Pulmonary artery endothelial cell (primary cell): ENCODE data around the gene SLC23A2. TPM values are rescaled to one million over a fixed set of nuclear protein-coding genes. Genes with fewer than 3 reads are reported as not detected.

Source experiments
- DNase-seq: peaks from one replicate; pipeline ENCODE4 v3.0.0-alpha.2; 2011; ENCODE audit warnings: low read depth, low spot score
- total RNA-seq: library from RNA; depleted of rRNA; stranded (reverse); fragments of >200 nt; gene quantifications from 2 replicates; pipeline ENCODE4 v1.2.3, GENCODE V29; 2014

Gene SLC23A2
- total RNA-seq, 1 donor from 2014 or later = 13.4 TPM

DNA sequence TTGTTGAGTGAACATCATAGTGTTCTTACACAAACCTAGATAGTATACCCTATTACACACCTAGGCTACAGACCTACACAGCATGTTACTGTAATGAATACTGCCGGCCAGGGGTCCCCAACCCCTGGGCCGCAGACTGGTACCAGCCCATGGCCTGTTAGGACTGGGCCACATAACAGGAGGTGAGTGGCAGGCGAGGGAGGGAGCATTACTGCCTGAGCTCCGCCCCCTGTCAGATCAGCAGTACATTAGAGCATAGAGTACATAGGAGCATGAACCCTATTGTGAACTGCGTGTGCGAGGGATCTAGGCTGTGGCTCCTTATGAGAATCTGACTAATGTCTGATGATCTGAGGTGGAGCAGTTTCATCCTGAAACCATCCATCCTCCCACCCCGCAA, 153.3 kb downstream of the SLC23A2 start:
- no peak for DNase-seq

DNA sequence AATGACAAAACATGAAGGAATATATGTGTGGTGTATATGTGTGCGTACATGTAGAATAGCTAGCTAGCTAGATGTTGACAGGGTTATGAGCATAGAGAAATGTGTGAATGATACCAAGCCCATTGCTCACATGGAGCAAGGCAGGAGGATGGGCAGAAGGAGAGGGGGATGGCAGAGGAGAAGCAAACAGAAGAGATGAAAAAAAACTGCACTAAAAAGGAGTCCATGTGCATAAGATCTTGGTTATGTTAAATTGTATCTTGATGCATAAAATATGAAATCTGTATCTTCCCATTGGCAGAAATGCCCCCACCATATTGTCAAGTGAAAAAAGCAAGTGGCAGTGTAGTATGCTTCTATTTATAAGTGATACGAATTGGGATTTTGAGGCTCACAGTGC, 154.5 kb downstream of the SLC23A2 start:
- DNase-seq = no peak

DNA sequence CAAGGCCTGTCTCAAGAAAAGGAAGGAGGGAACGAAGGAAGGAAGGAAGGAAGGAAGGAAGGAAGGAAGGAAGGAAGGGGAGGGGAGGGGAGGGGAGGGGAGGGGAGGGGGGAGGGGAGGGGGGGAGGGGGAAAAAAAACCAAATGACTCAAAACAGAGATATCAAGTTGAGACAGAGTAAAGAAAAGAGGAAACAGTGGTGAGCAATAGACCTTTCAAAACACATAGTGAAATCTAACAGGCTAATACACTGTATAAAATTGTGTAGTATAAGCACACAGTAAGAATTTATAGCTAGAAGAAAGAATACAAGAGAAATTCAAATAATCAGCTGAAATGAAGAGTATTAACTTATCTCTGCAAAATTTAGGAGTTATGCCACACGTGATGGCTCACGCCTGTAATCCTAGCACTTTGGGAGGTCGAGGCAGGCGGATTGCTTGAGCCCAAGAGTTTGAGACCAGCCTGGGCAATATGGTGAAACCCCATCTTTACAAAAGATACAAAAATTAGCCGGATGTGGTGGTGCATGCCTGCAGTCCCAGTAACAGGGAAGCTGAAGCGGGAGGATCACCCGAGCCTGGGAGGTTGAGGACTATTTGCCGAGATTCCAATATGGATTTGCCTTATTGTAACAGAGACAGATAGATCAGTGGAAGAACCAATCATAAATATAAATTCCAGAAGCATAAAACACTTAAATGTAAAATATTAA, 156.4 kb downstream of the SLC23A2 start:
- DNase-seq = no peak

DNA sequence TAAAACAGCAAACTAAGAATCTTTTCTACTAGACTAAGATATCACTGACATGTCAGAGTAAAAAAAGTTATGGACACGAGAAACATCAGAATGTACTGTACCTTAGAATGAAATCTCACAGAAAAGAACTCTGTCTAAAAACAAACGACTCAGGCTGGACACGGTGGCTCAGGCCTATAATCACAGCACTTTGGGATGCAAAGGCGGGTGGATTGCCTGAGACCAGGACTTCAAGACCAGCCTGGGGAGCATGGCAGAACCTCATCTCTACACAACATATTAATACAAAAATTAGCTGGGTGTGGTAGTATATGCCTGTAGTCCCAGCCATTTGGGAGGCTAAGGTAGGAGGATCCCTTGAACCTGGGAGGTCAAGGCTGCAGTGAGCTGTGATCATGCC, 157.0 kb downstream of the SLC23A2 start:
- no peak for DNase-seq

DNA sequence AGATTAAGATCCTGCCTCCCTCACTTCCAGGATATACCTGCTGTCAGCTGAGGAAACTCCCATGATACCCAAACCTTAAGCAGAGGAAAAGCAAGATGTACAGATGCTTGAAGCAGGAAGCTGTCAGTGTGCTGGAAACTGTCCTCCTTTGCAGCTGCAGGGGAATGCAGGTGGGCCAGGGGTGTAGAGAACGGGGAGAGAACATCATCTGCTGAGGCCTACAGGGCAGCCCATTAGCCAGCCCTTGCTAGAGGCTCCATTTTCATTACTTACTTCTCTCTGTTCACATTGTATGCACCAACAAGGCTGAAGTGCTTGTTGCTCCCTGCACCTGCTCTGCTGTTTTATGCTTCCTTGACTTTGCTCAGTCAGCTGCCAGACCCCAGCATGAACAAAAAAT, 160.5 kb downstream of the SLC23A2 start:
- no peak for DNase-seq

DNA sequence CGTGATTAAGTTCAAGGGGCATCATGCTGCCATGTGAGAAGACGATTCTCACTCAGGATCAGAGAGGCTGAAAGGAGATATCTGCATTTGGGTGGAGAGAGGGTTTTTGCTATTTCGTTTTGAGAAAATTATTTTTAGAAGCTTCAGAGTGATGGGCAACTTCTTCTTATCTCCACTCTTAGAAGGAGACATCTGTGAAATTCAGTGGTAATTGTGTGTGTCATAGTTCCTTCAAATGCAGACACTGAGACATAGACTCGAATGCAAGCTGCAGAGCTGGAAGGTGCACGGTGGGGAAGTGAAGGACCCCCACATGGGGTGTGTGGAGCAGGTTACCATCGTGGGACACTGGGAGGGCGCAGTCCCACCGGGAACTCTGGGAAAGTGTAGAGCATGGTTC, 162.8 kb downstream of the SLC23A2 start:
- no peak for DNase-seq

DNA sequence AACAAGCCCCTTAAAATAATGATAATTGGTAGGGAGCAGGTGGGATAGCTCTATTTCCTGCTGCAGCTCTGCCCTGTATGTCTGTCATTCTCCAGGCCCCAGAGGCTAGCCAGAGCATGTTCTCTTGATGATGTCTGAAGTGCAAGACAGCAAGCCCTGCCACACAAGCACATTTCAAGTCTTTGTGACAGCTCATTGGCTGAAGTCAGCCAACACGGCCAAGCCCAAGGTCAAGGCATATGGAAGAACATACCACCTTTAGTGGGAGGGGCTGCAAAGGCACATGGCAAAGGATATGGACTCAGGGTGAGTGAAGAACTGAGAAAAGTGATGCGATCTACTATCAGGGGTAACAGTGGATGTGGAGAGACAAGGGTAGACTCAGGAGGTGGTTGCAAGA, 163.6 kb downstream of the SLC23A2 start:
- DNase-seq = no peak

DNA sequence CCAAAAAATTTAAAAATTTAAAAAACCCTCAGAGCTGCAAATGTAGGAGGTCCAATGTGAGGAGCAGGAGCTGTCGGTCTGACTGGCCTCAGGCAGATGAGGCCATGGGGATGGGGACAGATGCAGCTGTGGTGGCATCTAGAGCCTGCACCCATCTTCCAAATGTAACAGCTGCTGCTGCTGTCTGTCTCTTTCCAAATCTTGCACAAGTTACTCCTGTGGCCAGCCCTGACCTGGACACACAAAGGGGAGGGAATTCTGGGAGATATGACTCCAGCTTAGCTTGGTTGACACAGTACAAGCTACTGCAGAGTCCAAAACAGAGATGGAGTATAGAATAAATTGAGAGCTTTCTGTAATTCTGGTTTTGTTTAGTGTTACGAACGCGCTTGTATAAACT, 164.4 kb downstream of the SLC23A2 start:
- no peak for DNase-seq

DNA sequence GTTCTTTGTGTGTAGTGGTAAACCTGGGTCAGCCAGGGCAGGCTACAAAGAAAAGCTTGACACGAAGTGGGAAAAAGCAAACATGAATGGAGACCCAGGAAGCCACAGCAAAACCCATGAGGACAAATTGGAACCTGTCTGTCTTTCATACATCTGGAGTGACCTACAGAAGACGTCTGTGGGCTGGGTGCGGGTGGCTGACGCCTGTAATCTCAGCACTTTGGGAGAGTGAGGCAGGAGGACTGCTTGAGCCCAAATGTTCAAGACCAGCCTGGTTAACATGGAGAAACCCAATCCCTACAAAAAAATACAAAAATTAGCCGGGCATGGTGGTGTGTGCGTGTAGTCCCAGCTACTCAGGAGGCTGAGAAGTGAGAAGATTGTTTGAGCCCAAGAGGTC, 164.8 kb downstream of the SLC23A2 start:
- DNase-seq = no peak

DNA sequence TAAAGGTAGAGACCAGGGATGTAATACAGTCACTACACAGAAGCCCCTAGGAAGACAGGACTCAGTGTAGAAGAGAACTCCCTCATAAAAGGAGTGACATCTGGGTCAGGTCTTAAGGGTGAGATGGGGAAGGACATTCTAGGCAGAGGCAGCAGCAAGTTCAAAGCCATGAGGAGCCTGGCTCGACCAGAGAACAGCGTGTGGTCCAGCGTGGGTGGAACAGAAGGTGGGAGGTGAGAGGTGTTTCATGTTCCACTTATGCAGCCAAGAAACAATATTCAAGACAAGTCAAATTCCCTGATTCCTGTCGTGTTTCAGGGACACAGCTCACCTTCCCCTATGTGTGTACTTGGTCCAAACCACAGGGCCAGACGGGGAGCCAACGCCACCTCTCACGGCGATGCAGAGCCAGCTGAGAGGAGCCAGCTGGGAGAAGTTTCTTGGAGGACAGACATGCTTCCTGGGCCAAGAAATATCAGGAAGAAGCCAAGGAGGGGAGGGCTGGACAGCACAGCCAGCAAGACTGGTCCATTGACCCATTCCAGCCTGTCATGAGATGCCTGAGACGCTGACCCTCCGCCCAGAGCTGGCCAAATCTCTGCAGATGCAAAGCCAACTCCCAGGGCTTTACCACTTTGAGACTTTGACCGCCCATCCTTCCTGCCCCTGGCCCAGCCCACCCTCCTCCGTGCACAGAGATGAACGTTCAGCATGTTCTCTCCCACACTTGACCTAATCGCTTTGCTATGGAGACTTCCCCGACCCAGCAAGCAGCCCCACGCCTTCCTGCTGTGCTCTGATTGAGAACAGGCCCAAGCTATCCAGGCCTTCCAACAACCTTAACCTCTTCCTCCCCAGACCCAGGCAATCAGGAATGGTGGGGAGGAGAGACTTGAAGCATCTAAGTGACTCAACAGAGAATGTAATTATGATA, 165.8 kb downstream of the SLC23A2 start:
- no peak for DNase-seq

DNA sequence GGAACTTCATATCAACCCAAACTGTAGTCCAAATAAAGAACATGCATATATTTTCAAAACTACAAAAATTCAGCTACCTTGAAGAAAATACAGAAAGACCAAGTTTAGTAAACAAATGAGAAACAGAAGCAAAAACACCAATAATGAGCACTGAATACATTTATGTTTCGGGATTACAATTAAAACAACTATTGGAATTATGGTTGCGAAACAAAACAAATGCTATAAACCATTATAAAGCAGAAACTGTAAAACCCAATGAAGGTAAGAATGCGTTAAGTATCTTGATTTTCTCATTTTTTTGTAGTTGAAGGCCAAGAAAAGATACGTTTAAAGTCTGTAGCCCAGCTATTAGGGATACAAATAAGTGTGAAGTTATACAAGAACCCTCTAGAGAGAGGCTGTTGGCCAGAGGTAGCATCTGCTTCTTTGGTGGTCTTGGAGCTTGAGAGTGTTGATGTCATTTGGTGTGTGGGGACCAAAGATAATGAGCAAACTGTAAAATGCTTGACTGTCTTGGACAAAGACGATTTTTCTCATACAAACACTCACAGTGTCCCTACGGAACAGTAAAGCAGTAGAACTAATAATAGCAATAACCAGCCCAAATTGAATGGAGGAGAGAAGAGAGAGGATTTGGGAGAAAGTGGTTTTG, 168.1 kb downstream of the SLC23A2 start:
- no peak for DNase-seq

DNA sequence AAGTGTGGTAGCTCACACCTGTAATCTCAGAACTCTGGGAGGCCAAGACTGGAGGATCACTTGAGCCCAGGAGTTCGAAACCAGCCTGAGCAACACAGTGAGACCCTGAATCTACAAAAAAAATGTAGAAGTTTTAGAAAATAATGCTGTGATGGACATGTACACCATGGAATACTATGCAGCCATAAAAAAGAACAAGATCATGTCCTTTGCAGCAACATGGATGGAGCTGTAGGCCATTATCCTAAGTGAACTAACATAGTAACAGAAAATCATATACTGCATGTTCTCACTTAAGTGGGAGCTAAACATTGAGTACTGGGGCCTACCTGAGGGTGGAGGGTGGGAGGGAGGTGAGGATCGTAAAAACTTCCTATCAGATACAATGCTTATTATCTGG, 168.8 kb downstream of the SLC23A2 start:
- DNase-seq = no peak

DNA sequence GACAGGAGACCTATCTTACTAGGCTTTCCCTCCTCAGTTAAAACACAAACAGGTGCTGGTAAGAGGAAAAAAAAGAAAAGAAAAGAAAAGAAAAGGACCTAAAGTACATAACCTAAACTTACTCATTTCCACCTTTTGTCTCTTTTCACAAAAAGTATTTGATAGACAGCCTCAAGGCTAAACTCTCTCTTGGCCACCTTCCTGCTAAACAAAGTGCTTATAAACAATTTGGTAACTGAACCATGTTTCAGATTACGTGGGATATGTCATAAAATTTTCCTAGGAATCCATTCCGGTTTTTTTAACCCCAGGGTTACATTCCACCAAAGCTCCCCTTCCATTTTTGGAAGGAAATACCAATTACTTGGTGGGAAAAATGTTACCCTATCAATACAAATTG, 170.6 kb downstream of the SLC23A2 start:
- peak; percentile 56 for DNase-seq

DNA sequence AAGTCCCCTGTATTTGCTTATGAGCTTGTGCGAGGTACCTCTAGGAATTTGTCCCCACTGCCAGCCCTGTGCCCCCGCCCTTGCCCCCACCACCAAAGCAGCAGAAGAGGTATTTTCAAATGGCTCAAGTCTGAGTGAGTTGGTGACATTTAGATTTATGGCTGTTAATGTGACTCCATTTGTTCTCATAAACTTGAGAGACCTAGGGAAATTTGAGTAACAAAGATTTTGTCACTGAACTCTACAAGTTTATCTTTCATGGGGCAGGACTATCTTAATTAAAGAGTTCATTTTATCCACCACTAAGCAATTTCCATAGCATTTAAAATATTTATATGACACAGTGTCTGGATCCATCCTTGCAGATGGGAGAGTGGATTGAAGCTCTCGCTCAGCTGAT, 171.1 kb downstream of the SLC23A2 start:
- no peak for DNase-seq

DNA sequence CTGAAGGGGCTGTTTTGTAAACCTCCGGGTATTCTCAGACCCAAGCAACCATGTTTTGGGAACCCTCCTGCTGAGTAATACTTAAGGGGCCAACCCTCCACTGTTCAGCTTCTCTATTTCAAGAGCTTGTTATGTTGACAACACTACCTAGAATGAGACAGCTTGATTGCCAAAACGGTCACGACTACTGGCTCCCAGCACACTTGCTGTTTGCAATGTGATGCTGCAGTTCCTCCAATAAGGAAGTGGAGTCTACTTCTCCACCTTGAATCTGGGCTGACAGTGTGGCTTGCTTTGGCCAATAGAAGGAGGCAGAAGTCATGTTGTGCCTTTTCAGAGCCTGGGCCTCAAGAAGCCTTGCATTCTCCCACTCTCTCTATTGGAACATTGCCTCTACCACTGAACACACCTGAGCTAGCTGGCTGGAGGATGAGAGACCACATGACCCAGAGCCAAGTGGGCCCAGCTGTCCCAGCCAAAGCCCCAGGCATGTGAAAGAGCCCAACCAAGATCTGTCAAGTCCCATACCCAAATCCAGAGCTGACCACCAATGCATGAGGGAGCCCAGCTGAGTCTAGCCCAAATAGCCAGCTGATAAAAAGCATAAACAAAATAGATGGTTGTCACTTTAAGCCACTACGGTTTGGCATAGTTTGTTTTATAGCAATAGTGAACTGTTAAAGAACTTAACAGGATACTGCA, 171.6 kb downstream of the SLC23A2 start:
- DNase-seq = no peak

DNA sequence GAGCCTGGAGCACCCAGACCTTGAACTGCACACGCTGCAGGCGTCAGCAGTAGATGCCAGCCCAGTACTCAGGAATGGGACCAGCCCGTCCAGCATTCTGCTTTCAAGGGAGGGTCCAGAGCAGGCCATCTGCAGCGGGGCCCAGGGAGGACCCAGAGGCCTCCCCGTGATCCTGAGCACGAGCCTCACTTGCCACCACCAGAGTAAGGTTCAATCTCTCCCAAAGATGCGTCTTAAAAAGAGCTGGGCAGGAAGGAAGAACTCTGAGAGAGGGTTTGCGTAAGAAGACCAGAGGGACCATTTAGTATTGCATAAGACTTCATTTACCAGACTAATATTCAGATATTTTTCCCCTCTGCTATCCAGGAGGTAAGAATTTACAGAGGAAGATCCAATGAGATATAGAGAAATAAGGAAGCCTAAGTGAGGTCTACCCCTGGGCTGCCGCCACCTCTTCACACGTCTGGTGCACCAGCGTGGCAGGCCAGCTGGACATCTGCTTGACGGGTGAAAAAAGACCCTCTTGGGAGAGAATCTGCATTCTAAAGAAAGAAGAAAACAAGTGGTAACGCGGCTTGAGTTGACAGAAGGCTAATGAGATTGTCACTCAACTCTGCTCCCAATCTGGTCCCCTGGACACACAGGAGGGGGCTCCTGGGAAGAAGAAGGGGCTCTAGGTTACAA, 172.3 kb downstream of the SLC23A2 start:
- no peak for DNase-seq

DNA sequence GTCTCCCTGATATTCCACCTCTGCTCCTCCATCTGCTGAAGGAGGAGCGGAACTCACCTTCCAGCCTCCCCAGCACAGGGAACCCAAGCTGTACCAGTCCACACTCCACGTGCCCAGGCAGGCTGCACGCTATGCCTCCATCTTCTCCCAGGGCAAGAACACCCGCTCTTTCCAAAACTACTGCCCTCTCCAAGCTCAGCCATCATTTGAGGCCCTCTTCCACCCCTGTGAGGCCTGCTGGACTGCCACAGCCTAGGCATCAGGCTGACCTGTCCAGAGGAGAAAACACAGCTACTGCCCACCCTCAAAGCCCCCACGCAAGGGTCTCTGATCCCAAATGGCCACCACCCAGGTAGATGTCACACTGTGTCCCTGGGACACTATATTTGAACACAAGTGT, 179.7 kb downstream of the SLC23A2 start:
- DNase-seq = no peak

DNA sequence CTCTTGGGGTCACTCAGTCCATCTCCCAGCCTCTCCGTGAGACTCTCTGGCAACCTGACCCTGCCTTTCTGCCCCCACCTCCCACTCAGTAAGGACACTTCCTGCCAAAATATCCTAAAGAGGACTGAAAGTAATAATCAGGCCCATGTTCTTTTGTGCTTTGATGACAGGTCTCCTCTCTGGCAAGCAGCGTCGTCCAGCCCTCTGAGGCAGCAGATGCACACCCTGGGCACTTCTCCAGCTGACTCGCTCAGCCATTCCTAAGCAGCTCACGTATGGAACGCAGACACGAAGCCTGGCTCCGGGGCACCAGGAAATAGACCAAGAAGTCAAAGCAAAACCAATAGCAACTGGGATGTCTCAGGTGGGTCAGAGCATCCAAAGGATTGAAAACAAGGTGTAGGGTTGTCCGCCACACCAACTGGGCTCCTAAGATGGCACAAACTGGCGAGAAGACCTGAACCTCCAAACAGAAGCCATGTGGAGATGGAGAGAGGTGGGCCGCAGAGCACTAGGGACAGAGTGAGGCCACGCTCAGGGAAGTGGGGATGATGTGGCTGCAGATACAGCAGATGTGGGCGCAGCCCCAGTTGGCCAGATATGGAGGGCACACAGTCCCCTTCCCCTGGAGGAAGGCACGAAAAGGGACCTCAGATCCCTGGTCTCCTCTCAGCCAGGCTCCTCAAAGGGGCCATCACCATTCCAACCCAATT, 180.3 kb downstream of the SLC23A2 start:
- no peak for DNase-seq

DNA sequence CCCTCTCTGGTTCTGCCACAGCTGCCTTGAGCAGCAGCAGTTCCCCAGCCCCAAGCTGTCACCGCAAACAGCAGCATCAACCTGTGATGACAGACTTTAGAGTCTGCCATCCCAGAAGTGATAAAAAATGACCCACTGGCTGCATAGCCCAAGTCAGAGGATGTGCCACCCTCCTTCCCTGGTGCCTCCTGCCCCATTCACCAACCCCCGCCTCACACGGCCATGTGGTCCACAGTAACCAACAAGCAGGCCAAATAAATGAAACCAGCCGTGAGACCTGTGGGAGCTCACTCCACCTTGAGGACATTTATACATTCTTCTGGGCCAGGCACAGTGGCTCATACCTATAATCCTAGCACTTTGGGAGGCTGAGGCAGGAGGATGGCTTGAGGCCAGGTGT, 181.4 kb downstream of the SLC23A2 start:
- DNase-seq = no peak

DNA sequence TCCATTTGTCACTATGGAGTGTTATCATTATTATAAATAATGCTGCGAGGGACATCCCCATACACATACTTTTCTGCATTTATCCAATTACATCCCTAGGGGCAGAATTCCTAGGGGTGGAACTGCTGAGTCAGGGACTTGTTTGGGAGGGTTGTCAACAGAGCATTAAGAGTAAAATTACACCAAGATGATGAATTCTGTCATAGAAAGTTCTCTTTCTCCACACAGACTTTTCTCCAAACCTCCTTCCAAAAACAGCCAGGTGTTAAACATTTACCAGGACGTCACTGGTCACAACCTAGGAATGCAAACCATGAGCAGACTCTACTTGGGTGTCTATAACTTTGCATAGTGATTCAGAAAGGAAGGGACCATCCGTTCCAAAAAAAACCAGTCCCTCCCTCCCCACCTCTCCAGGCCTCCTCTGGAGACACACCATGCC, 184.1 kb downstream of the SLC23A2 start:
- no peak for DNase-seq
